ENCODE measurements around the gene SH3PXD2B. TPM values are rescaled to one million over a fixed set of nuclear protein-coding genes. Genes with fewer than 3 reads are reported as not detected.

SH3PXD2B gene
- total and polyA plus RNA-seq, 10 donors, result 2.0 to 31.8 (median 9.9) TPM

DNA sequence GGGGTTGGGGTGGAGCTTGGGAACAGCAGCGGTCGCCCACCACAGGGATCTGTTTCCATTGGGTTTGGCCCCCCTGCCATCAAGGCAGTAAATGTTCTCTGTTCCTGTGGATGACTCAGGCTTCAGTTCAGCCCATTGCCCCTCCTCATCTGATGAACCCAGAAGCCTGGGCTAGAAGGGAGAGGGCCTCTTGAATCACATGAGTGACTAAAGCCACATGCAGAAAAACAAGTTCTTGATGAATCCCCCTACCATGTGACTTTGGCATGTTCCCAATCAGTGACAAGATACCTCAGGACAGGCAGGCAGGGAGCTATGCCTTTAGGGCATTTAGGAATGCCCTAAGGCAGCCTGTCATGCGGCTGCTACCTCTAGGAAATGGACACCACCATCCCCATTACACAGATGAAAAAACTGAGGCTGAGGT is 2.5 kb downstream of the SH3PXD2B start:
- intact Hi-C loops (cut with DNase I; ENCODE audit: low total_unique reads), result no loop called here

DNA sequence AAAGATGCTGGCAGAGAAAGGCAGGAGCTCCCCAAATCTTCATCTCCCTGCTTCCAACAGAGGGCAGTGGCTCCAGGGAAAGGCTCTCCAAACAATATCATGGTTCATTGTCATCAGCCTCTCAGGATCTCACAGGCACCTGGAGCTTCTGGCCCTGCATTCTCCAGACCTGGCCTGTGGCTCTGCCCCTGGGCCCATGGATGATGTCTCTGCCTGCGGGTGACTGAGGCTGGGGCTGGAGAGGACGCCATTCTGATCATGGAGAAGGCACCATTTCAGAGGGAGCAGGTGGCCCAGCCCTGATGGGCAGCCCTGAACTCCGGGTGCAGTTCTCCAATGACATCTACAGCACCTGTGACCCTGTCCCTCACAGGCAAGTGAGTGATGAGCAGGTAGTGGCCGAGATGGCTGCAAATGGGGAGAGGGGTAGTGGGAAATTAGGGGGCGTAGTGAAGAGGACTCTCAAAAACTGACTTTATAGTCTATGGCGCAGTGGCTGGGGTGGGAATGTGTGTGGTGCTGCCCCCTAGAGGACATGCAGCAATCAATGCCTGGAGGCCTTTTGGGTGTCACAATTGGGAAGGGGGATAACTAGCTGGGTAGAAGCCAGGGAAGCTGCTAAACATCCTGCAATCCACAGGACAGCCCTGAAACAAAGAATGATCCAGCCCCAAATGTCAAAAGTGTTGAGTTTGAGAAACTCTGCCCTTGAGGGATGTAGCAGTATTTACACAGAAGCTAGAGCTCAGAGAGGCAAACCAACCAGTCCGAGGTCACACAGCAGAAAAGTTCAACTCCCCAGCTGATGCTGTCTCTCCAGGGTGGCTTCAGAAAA is 3.2 kb downstream of the SH3PXD2B start:
- TF ChIP-seq, protein P1, sequence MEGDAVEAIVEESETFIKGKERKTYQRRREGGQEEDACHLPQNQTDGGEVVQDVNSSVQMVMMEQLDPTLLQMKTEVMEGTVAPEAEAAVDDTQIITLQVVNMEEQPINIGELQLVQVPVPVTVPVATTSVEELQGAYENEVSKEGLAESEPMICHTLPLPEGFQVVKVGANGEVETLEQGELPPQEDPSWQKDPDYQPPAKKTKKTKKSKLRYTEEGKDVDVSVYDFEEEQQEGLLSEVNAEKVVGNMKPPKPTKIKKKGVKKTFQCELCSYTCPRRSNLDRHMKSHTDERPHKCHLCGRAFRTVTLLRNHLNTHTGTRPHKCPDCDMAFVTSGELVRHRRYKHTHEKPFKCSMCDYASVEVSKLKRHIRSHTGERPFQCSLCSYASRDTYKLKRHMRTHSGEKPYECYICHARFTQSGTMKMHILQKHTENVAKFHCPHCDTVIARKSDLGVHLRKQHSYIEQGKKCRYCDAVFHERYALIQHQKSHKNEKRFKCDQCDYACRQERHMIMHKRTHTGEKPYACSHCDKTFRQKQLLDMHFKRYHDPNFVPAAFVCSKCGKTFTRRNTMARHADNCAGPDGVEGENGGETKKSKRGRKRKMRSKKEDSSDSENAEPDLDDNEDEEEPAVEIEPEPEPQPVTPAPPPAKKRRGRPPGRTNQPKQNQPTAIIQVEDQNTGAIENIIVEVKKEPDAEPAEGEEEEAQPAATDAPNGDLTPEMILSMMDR (IDR thresholded peaks at IDR 0.05 in 8 of 11, conservative IDR thresholded peaks at IDR 0.05 in 3 of 11), result peak; percentile 15 to 75 (median 50)
- TF ChIP-seq POLR2A (IDR thresholded peaks at IDR 0.05) (no peak), POLR2AphosphoS5 (IDR thresholded peaks at IDR 0.05) (no peak)
- Histone ChIP-seq H3K27ac (no peak overlapping the region), H3K4me1 (peaks cover 0 to 44% (median 15%) of the 10 kb centered on the region in 6 donors), H3K36me3 (no peaks in the 10 kb centered on the region), H3K4me3 (peak overlapping the region in 1 of 8 donors; percentile 86), H3K9me3 (no peaks in the 10 kb centered on the region), H3K27me3 (replicated peaks in 1 of 7) (peaks cover 0 to 75% (median 26%) of the 10 kb centered on the region in 7 donors)
- DNase-seq, result peak; percentile 71
- whole genome bisulfite sequencing, 5 donors, result 76 to 89% (median 84%) methylated on average over 7 of the region's 7 CpGs
- intact Hi-C loops (cut with DNase I; ENCODE audit: low total_unique reads), result no loop called here

More for the DNA sequence above, 2.5 kb downstream of the SH3PXD2B start:
- Histone ChIP-seq H3K36me3 (no peaks in the 10 kb centered on the region), H3K9me3 (no peaks in the 10 kb centered on the region), H3K27ac (no peak overlapping the region), H3K4me3 (peak overlapping the region in 2 of 8 donors; percentile 65 to 86), H3K27me3 (replicated peaks in 1 of 7) (peaks cover 0 to 68% (median 20%) of the 10 kb centered on the region in 7 donors), H3K4me1 (peaks cover 0 to 37% (median 16%) of the 10 kb centered on the region in 6 donors)
- WGBS, 5 donors, result 93 to 96% (median 95%) methylated on average over 3 of the region's 3 CpGs
- TF ChIP-seq, protein P1 (IDR thresholded peaks at IDR 0.05 in 8 of 11, conservative IDR thresholded peaks at IDR 0.05 in 3 of 11), result no peak
- no peak for TF ChIP-seq POLR2A (IDR thresholded peaks at IDR 0.05)
- no peak for TF ChIP-seq POLR2AphosphoS5 (IDR thresholded peaks at IDR 0.05)
- peak; percentile 49 for DNase-seq

- TF ChIP-seq, protein P1 (IDR thresholded peaks at IDR 0.05 in 8 of 11, conservative IDR thresholded peaks at IDR 0.05 in 3 of 11), result no peak
- TF ChIP-seq POLR2AphosphoS5 (IDR thresholded peaks at IDR 0.05) (no peak), POLR2A (IDR thresholded peaks at IDR 0.05) (no peak)
Measured at GRCh38 chr5:172450453-172450852, 3.9 kb downstream of the SH3PXD2B start.

DNA sequence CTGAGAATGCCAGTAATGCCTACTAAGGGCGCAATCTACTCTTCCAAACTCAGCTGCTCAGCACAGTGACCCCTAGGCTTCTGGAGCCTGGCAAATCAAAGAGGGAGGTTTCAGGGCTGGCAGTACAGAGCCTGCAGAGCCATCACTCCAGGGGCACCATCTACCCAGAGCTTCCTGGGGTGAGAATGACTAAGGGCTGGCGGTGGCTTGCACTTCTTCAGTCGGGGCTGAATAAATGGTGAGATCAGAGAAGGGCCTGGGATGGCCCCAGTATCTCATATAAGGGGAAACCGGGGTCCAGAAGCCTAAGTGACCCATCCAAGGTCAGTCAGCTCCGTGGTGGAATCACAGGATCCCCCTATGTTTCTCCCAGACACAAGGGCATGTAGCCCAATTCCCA is 5.3 kb downstream of the SH3PXD2B start:
- H3K4me1 ChIP-seq, result peaks cover 0 to 28% (median 13%) of the 10 kb centered on the region in 6 donors
- H3K9me3 ChIP-seq, result no peaks in the 10 kb centered on the region
- no peaks in the 10 kb centered on the region for H3K36me3 ChIP-seq
- no peak overlapping the region for H3K4me3 ChIP-seq
- TF ChIP-seq, protein P1 (IDR thresholded peaks at IDR 0.05 in 8 of 11, conservative IDR thresholded peaks at IDR 0.05 in 3 of 11), result no peak
- TF ChIP-seq POLR2A (IDR thresholded peaks at IDR 0.05) (no peak), POLR2AphosphoS5 (IDR thresholded peaks at IDR 0.05) (no peak)
- peaks cover 0 to 75% (median 21%) of the 10 kb centered on the region in 7 donors for H3K27me3 ChIP-seq (replicated peaks in 1 of 7)
- no peak overlapping the region for H3K27ac ChIP-seq
- 66 to 77% (median 69%) methylated on average over 5 of the region's 5 CpGs for WGBS, 5 donors
- peak; percentile 34 for DNase-seq
- intact Hi-C loops (cut with DNase I; ENCODE audit: low total_unique reads), result no loop called here

More at GRCh38 chr5:172450453-172450852, 3.9 kb downstream of the SH3PXD2B start:
- intact Hi-C loops (cut with DNase I; ENCODE audit: low total_unique reads), result no loop called here
- Histone ChIP-seq H3K9me3 (no peaks in the 10 kb centered on the region), H3K4me1 (peaks cover 0 to 39% (median 13%) of the 10 kb centered on the region in 6 donors), H3K27ac (no peak overlapping the region), H3K4me3 (no peak overlapping the region), H3K27me3 (replicated peaks in 1 of 7) (peaks cover 0 to 75% (median 30%) of the 10 kb centered on the region in 7 donors), H3K36me3 (no peaks in the 10 kb centered on the region)
- 88 to 95% (median 93%) methylated on average over 6 of the region's 6 CpGs for WGBS, 5 donors
- peak; percentile 13 for DNase-seq
